Pancreas (tissue), 10 donors: Measurements from ENCODE around the gene BICD2. TPM values are rescaled to one million over a fixed set of nuclear protein-coding genes. Genes with fewer than 3 reads are reported as not detected.

ENCODE experiments used
- ATAC-seq, 4 donors: fragments of 200-7000 bp; cut with Tn5 transposase; one replicate each; pipeline versions ENCODE4 v1.8.0 to v1.9.1; 2020; ENCODE audit warnings: mild to moderate bottlenecking in 4 of 4, moderate library complexity in 4 of 4
- DNase-seq, 6 donors: peaks; one replicate each; pipeline ENCODE4 v3.0.0-alpha.2; 2020
- FAIRE-seq: peaks from 2 replicates; lab custom pipeline; 2012; peaks lifted over from hg19 to GRCh38; lab: Jason Lieb, UNC
- H3K27ac ChIP-seq, 4 donors: fragments of 200-600 bp; sonication (generic); 1 replicate in 3 of 4; 2 replicates in 1 of 4; pipeline versions ENCODE4 v1.5.0 to v1.8.0; 2020
- H3K27me3 ChIP-seq, 4 donors: fragments of 200-600 bp; one replicate each; pipeline ENCODE4 v1.8.0; 2021
- H3K36me3 ChIP-seq, 3 donors: fragments of 200-600 bp; sonication (generic) in 1 of 3; one replicate each; pipeline versions ENCODE4 v1.5.0 to v1.8.0; 2020 to 2021
- H3K4me1 ChIP-seq, 3 donors: fragments of 200-600 bp; one replicate each; pipeline ENCODE4 v1.8.0; 2021
- H3K4me3 ChIP-seq, 4 donors: fragments of 200-600 bp; sonication (generic) in 2 of 4; one replicate each; pipeline versions ENCODE4 v1.5.0 to v1.8.0; 2020 to 2021
- H3K9me3 ChIP-seq, 4 donors: fragments of 200-600 bp; one replicate each; pipeline ENCODE4 v1.8.0; 2021
- CTCF ChIP-seq, 4 donors: fragments of 200-600 bp; sonication (generic) in 3 of 4; IDR thresholded peaks; one replicate each; pipeline versions ENCODE4 v1.5.0 to v1.8.0; 2021; ENCODE audit warnings: antibody characterized with exemption in 4 of 4
- WGBS, 2 donors: extraction: QIAGEN DNeasy Blood & Tissue Kit; methylation state at CpG; one replicate each; pipeline ENCODE4 v1.1.7; 2013; 5-methylcytosine and 5-hydroxymethylcytosine counted together
- intact Hi-C, 3 donors: fragments of 100-400 bp; cut with DNase I; formaldehyde crosslinking; loops; one replicate each; pipeline versions ENCODE4 v1.11.1 to v1.14.2; 2022
- polyA plus RNA-seq, 2 donors: library from polyadenylated mRNA; stranded (reverse); fragments of 200-250 nt; gene quantifications; one replicate each; pipeline ENCODE4 v1.2.3, GENCODE V29; 2013
- total RNA-seq, 6 donors: library from RNA; stranded (reverse); fragmentation: NEBNext Ultra II Directional in 4 of 6; extraction: Animal tissue kit (Norgen Biotek cat#: 25700) in 4 of 6; gene quantifications; one replicate each; pipeline versions ENCODE4 v1.2.1 to v1.2.4, GENCODE V29; 2021 to 2023
- donor health status: healthy with polysubstance abuse.
- donor health status: DM: no; HTN: no; CAD: no; lungs with moderate emphysema.
- donor health status: DM: no; HTN: no; CAD: no.
- donor health status: control.
- donor health status: control.
- donor health status: Bipolar disorder and iron deficiency.
- donor health status: DM: yes; HTN: yes; CAD: no.
- donor health status: DM: no; HTN: no; CAD: no.
- donor health status: DM: no; HTN: no; CAD: no.
- donor health status: DM: yes; HTN: yes; CAD: no.

BICD2 gene
- total and polyA plus RNA-seq, 8 donors: 4.9 to 13.2 (median 6.2) TPM

- 86 to 88% methylated on average over 11 of the region's 11 CpGs for WGBS, 2 donors
- no peak for TF ChIP-seq CTCF (IDR thresholded peaks at IDR 0.05)
- no peak for ATAC-seq
- H3K4me1 ChIP-seq: peaks cover 9 to 16% (median 11%) of the 10 kb centered on the region in 3 donors
- no peaks in the 10 kb centered on the region for H3K36me3 ChIP-seq
- intact Hi-C loops: no loop called here
- no peak for FAIRE-seq
- no peaks in the 10 kb centered on the region for H3K9me3 ChIP-seq
- no peak overlapping the region for H3K4me3 ChIP-seq
- no peaks in the 10 kb centered on the region for H3K27me3 ChIP-seq
- peak overlapping the region in 1 of 4 donors; percentile 39 for H3K27ac ChIP-seq
- no peak for DNase-seq
Measured at GRCh38 chr9:92739346-92739970, 25.2 kb downstream of the BICD2 start.

- H3K27ac ChIP-seq: no peak overlapping the region
- H3K27me3 ChIP-seq: no peaks in the 10 kb centered on the region
- WGBS, 2 donors: 77 to 81% methylated on average over 5 of the region's 5 CpGs
- DNase-seq (peak in 1 of 6 donors; percentile 54), ATAC-seq (peak in 3 of 4 donors; percentile 30 to 56 (median 46)), FAIRE-seq (no peak)
- H3K9me3 ChIP-seq: no peaks in the 10 kb centered on the region
- TF ChIP-seq CTCF (IDR thresholded peaks at IDR 0.05): no peak
- intact Hi-C loops: no loop called here
- no peak overlapping the region for H3K4me3 ChIP-seq
- H3K36me3 ChIP-seq: no peaks in the 10 kb centered on the region
- H3K4me1 ChIP-seq: peaks cover 9 to 16% (median 11%) of the 10 kb centered on the region in 3 donors
Measured at GRCh38 chr9:92738661-92739081, 26.0 kb downstream of the BICD2 start.

GRCh38 chr9:92737611-92738299, 26.9 kb downstream of the BICD2 start:
- peak in 1 of 6 donors; percentile 43 for DNase-seq
- no peak for TF ChIP-seq CTCF (IDR thresholded peaks at IDR 0.05)
- peaks cover 9 to 16% (median 11%) of the 10 kb centered on the region in 3 donors for H3K4me1 ChIP-seq

GRCh38 chr9:92737216-92737606, 27.4 kb downstream of the BICD2 start:
- FAIRE-seq (no peak), ATAC-seq (no peak), DNase-seq (no peak)
- no peaks in the 10 kb centered on the region for H3K27me3 ChIP-seq
- no peak overlapping the region for H3K27ac ChIP-seq
- intact Hi-C loops: no loop called here
- 87 to 90% methylated on average over 6 of the region's 6 CpGs for WGBS, 2 donors
- H3K4me3 ChIP-seq: no peak overlapping the region
- TF ChIP-seq CTCF (IDR thresholded peaks at IDR 0.05): no peak
- no peaks in the 10 kb centered on the region for H3K36me3 ChIP-seq
- peaks cover 9 to 16% (median 11%) of the 10 kb centered on the region in 3 donors for H3K4me1 ChIP-seq
- no peaks in the 10 kb centered on the region for H3K9me3 ChIP-seq

More at GRCh38 chr9:92737611-92738299, 26.9 kb downstream of the BICD2 start:
- no peak overlapping the region for H3K27ac ChIP-seq
- intact Hi-C loops: no loop called here
- ATAC-seq: no peak
- H3K9me3 ChIP-seq: no peaks in the 10 kb centered on the region
- 91 to 94% methylated on average over 13 of the region's 13 CpGs for WGBS, 2 donors
- no peak overlapping the region for H3K4me3 ChIP-seq
- FAIRE-seq: no peak
- H3K27me3 ChIP-seq: no peaks in the 10 kb centered on the region
- no peaks in the 10 kb centered on the region for H3K36me3 ChIP-seq
